Vagina (tissue), 2 donors: ENCODE results near the gene BTAF1. TPM values are rescaled to one million over a fixed set of nuclear protein-coding genes. Genes with fewer than 3 reads are reported as not detected.

Source experiments
- DNase-seq, 2 donors: peaks; one replicate each; pipeline ENCODE4 v3.0.0-alpha.2; 2017; ENCODE audit errors: extremely low spot score in 2 of 2
- H3K27ac ChIP-seq: fragments of 200-600 bp; sonication (generic); one replicate; pipeline ENCODE4 v1.5.1; 2019
- H3K27me3 ChIP-seq: fragments of 200-600 bp; sonication (generic); one replicate; pipeline ENCODE4 v1.5.1; 2019
- H3K36me3 ChIP-seq, 2 donors: fragments of 200-600 bp; sonication (generic); one replicate each; pipeline ENCODE4 v1.5.1; 2017 to 2019
- H3K4me1 ChIP-seq: fragments of 200-600 bp; sonication (generic); one replicate; pipeline ENCODE4 v1.5.1; 2019
- H3K4me3 ChIP-seq, 2 donors: fragments of 200-600 bp; sonication (generic); 1 replicate in 1 of 2; 2 replicates in 1 of 2; pipeline ENCODE4 v1.5.1; 2016 to 2019
- H3K9me3 ChIP-seq: fragments of 200-600 bp; sonication (generic); one replicate; pipeline ENCODE4 v1.5.1; 2019
- CTCF ChIP-seq, 3 experiments: fragments of 450-650 bp in 2 of 3; fragments of 200-600 bp in 1 of 3; sonication (generic) in 1 of 3; IDR thresholded peaks; one replicate each; pipeline ENCODE4 v1.5.1; 2017 to 2019; ENCODE audit warnings: antibody characterized with exemption in 3 of 3, mild to moderate bottlenecking in 2 of 3, moderate library complexity in 2 of 3
- POLR2A ChIP-seq, 2 donors: fragments of 450-650 bp; IDR thresholded peaks; one replicate each; pipeline ENCODE4 v1.6.1; 2017; ENCODE audit warnings: antibody characterized with exemption in 2 of 2, mild to moderate bottlenecking in 2 of 2, moderate library complexity in 2 of 2
- POLR2AphosphoS5 ChIP-seq, 2 donors: sonication (generic); formaldehyde crosslinking; IDR thresholded peaks; one replicate each; pipeline ENCODE4 v1.9.0; 2017; ENCODE audit warnings: antibody characterized with exemption in 2 of 2, mild to moderate bottlenecking in 2 of 2, low read depth in 1 of 2; ENCODE audit not compliant: insufficient read depth in 1 of 2
- intact Hi-C: fragments of 100-400 bp; cut with DNase I; formaldehyde crosslinking; loops from one replicate; pipeline ENCODE4 v1.15.1; 2023
- total RNA-seq: library from RNA; depleted of rRNA; stranded (reverse); fragments of >200 nt; gene quantifications from one replicate; pipeline ENCODE4 v1.2.3, GENCODE V29; 2016

BTAF1 gene
- total RNA-seq, 1 donor from 2014 or later, result 41.0 TPM

GRCh38 chr10:91996266-91996665 is 72.7 kb downstream of the BTAF1 start:
- DNase-seq, result no peak
- Histone ChIP-seq H3K36me3 (peaks cover 0 to 73% of the 10 kb centered on the region in 2 donors), H3K4me3 (no peak overlapping the region), H3K27me3 (no peaks in the 10 kb centered on the region), H3K27ac (no peak overlapping the region), H3K4me1 (no peaks in the 10 kb centered on the region), H3K9me3 (no peaks in the 10 kb centered on the region)
- intact Hi-C loops, result no loop called here
- TF ChIP-seq POLR2A (IDR thresholded peaks at IDR 0.05) (no peak), POLR2AphosphoS5 (IDR thresholded peaks at IDR 0.05; ENCODE audit: insufficient read depth in 1 of 2, low read depth in 1 of 2) (no peak), CTCF (IDR thresholded peaks at IDR 0.05) (no peak)

DNA sequence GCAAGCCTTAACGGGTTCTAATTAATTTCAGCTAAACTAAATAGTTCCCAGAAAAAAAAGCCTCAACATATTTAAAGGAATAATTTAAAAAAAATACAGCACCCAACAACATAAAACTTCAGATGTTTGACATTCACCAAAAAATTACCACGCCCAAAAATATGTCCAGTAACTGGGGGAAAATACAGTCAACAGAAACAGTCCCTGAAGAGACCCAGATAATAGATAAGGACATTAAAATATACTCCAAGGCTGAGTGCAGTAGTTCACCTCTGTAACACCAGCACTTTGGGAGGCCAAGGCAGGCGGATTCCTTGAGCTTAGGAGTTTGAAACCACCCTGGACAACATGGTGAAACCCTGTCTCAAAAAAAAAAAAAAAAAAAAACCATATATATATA is 78.0 kb downstream of the BTAF1 start:
- peaks cover 0 to 46% of the 10 kb centered on the region in 2 donors for H3K36me3 ChIP-seq

DNA sequence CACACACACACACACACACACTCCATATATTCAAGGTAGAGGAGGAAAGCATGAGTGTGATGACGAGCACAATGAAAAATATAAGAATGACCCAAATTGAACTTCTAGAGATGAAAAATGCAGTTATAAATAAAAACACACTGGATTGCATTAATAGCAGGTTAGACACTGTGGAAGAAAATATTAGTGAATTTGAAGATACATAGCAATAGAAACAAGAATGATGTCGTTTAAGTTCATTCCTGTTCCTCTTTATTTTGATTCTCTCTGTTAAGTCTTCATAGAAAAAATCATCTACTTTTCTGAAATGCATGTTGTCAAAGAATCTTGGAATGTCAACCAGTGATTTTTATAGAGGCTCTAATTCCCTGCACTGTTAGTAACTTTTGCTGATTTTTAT is 78.4 kb downstream of the BTAF1 start:
- Histone ChIP-seq H3K4me3 (no peak overlapping the region), H3K9me3 (no peaks in the 10 kb centered on the region), H3K36me3 (peaks cover 0 to 43% of the 10 kb centered on the region in 2 donors), H3K4me1 (no peaks in the 10 kb centered on the region), H3K27ac (no peak overlapping the region), H3K27me3 (no peaks in the 10 kb centered on the region)
- intact Hi-C loops, result no loop called here
- DNase-seq, result no peak
- TF ChIP-seq POLR2AphosphoS5 (IDR thresholded peaks at IDR 0.05; ENCODE audit: insufficient read depth in 1 of 2, low read depth in 1 of 2) (no peak), POLR2A (IDR thresholded peaks at IDR 0.05) (no peak), CTCF (IDR thresholded peaks at IDR 0.05) (no peak)

More for the DNA sequence above, 78.0 kb downstream of the BTAF1 start:
- TF ChIP-seq POLR2A (IDR thresholded peaks at IDR 0.05) (no peak), CTCF (IDR thresholded peaks at IDR 0.05) (no peak), POLR2AphosphoS5 (IDR thresholded peaks at IDR 0.05; ENCODE audit: insufficient read depth in 1 of 2, low read depth in 1 of 2) (no peak)
- H3K27ac ChIP-seq, result no peak overlapping the region
- no peaks in the 10 kb centered on the region for H3K27me3 ChIP-seq
- no peaks in the 10 kb centered on the region for H3K9me3 ChIP-seq
- intact Hi-C loops, result no loop called here
- DNase-seq, result no peak
- H3K4me1 ChIP-seq, result no peaks in the 10 kb centered on the region
- H3K4me3 ChIP-seq, result no peak overlapping the region

- H3K36me3 ChIP-seq, result peaks cover 0 to 31% of the 10 kb centered on the region in 2 donors
- no peak for DNase-seq
- no peak overlapping the region for H3K27ac ChIP-seq
- H3K27me3 ChIP-seq, result no peaks in the 10 kb centered on the region
- no peaks in the 10 kb centered on the region for H3K4me1 ChIP-seq
- no peak overlapping the region for H3K4me3 ChIP-seq
- no peaks in the 10 kb centered on the region for H3K9me3 ChIP-seq
- intact Hi-C loops, result no loop called here
- TF ChIP-seq CTCF (IDR thresholded peaks at IDR 0.05) (no peak), POLR2AphosphoS5 (IDR thresholded peaks at IDR 0.05; ENCODE audit: insufficient read depth in 1 of 2, low read depth in 1 of 2) (no peak), POLR2A (IDR thresholded peaks at IDR 0.05) (no peak)
Observed at GRCh38 chr10:92003258-92003657, 79.7 kb downstream of the BTAF1 start.

- Histone ChIP-seq H3K9me3 (no peaks in the 10 kb centered on the region), H3K27ac (no peak overlapping the region), H3K4me1 (no peaks in the 10 kb centered on the region), H3K4me3 (no peak overlapping the region), H3K27me3 (no peaks in the 10 kb centered on the region), H3K36me3 (peaks cover 0 to 36% of the 10 kb centered on the region in 2 donors)
- no peak for DNase-seq
- intact Hi-C loops, result no loop called here
- TF ChIP-seq POLR2A (IDR thresholded peaks at IDR 0.05) (no peak), CTCF (IDR thresholded peaks at IDR 0.05) (no peak), POLR2AphosphoS5 (IDR thresholded peaks at IDR 0.05; ENCODE audit: insufficient read depth in 1 of 2, low read depth in 1 of 2) (no peak)
Observed at GRCh38 chr10:92005978-92006377, 82.4 kb downstream of the BTAF1 start.
